IPS-NIHi7 (cell line): ENCODE results near the gene ITGAE.
"Not testable (repeated sequence)": the region's sequence is repeated elsewhere in the genome, so short reads cannot be mapped to it uniquely, and the experiment has no call there.

Source experiments
- DNase-seq: peaks from one replicate; pipeline ENCODE4 v3.0.0; 2012; ENCODE audit warnings: mixed read lengths; ENCODE audit errors: extremely low spot score

The ITGAE gene

DNA sequence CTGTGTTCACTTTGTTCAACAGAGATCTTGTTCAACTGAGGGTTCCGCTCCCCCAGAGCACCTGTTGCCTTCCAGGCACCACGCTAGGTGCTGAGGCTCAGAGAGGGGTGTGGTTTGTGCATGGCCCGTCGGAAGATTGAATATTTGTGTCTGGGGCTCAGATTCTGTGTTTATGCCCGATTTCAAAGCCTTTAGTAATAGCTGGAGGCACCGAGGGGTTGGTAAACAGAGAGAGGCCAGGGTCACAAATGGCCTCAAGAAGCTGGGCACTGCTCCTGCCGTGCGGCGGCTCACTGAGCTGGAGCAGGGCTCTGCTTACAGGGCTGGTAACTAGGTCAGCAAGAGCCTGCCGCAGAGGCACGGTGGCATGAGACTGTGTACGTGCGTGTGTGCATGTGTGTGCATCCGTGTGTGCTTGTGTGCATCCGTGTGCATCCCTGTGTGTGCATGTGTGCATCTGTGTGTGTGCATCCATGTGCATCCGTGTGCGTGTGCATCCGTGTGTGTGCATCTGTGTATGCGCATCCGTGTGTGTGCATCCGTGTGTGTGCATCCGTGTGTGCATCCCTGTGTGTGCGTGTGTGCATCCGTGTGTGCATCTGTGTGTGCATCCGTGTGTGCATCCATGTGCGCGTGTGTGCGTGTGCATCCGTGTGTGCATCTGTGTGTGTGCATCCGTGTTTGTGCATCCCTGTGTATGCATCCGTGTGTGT is 5.4 kb downstream of the ITGAE start:
- DNase-seq: no peak

DNA sequence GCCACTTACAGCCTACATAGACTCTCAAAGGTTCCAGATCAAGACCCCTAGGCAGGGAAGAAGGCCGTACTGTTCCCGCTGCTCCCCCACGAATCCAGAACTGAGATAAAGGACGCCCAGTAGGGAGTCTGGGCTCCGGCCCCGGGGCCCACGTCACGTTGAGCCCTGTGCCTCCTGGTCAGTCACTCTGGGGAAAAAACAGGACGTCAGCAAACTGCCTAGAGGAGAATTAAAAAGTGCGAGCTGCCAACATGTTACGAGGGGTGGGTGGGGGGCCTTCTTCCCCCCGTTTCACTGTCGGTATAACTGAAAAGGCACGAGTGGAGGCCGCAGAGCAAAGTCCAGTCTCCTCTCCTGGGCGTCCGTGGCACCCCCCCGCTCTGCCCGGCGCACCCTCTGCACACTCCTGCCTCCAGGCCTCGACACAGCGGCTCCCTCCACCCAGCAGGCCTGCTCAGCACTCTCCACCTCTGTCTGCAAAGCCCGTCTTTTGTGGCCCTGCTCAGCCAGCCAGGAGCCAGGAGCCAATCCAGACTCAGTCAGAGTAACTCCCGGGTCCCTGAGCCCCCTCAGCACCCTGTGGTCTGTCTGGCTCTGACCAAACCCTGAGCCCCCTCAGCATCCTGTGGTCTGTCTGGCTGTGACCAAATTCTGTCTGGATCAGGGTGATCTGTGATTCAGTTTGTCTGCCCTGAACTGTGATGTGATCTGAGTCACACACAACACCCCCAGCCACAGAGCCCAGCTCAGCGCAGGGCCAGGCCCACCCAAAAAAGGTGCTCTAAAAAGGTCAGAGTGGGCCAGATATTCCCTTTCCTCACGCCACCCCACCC is 6.2 kb downstream of the ITGAE start:
- peak; percentile 43 for DNase-seq

DNA sequence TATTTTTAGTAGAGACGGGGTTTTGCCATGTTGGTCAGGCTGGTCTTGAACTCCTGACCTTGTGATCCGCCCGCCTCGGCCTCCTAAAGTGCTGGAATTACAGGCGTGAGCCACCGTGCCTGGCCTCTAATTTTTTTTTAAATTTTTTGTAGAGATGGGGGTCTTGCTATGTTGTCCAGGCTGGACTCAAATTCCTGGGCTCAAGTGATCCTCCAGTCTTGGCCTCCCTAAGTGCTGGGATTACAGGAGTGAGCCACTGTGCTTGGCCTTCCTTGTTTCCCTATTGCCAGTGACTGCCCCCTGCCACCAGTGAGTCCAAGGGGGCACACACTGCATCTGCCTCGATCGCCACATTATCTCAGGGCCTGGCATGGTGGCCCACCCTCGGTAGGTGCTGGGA is 6.8 kb downstream of the ITGAE start:
- not testable (repeated sequence) for DNase-seq

DNA sequence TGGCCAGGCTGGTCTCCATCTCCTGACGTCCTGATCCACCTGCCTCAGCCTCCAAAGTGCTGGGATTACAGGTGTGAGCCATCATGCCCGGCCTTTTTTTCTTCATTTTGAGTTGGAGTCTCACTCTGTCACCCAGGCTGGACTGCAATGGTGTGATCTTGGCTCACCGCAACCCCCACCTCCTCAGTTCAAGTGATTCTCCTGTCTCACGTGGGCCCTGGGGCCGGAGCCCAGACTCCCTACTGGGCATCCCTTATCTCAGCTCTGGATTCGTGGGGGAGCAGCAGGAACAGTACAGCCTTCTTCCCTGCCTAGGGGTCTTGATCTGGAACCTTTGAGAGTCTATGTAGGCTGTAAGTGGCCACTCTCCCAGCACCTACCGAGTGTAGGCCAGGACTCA is 7.7 kb downstream of the ITGAE start:
- DNase-seq: not testable (repeated sequence)

DNA sequence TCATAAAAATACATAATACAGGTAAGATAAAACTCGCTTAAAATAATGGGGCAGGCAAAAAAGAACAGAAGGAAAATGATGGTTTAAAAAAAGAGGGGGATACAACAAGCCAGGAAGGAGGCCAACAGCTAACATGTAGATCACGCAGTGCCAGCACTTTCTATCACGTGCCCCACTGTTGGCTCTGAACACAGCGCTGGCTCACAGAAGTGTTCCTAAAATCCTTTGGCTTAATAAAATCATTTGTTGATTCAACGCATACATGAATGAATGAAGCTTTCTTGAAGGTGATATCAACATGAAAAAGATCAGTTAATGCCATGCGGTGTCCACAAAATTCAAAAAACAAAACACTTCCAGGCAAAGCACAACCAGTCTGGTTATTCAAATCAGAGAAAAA is 8.5 kb downstream of the ITGAE start:
- no peak for DNase-seq

DNA sequence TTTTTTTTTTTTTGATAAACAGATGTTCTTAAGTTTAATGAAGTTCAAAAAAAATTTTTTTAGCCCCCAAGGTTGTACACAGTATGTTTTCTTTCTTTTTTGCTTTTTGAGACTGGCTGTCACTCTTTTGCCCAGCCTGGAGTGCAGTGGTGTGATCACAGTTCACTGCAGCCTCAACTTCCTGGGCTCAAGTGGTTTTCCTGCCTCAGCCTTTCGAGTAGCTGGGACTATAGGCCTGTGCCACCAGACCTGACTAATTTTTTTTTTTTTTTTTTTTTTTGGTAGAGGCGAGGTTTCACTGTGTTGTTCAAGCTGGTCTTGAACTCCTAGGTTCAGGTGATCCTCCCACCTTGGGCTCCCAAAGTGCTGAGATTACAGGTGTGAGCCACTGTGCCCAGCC is 12.8 kb downstream of the ITGAE start:
- DNase-seq: no peak

DNA sequence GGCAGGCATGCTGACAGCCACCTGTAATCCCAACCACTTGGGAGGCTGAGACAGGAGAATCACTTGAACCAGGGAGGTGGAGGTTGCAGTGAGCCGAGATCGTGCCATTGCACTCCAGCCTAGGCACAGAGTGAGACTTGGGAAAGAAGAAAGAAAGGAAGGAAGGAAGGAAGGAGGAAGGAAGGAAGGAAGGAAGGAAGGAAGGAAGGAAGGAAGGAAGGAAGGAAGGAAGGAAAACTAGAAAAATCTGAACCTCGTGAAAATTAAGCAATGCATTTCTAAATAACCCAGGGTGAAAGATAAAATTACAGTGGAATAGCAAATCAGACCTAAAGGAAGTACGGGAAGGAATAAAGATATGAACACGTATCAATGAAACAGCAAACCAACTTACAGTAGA is 15.7 kb downstream of the ITGAE start:
- DNase-seq: not testable (repeated sequence)

DNA sequence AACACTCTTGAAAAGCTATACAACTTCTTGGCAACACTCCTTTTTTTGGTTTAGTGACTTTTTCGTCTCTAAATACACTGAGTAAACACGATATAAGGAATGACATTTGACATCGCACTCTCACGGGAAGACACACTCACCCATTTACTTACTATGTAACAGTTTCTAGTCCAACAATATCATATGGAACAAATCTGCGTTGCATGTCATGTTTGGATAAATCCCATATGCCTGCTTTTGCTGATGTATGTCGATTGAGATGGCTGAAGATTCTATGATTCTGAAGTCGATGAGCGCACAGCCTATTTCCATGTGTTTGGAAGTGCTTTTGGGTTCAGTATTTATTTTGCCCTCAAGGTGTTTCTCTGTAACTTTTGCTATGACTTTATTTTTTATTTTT is 18.2 kb downstream of the ITGAE start:
- no peak for DNase-seq

DNA sequence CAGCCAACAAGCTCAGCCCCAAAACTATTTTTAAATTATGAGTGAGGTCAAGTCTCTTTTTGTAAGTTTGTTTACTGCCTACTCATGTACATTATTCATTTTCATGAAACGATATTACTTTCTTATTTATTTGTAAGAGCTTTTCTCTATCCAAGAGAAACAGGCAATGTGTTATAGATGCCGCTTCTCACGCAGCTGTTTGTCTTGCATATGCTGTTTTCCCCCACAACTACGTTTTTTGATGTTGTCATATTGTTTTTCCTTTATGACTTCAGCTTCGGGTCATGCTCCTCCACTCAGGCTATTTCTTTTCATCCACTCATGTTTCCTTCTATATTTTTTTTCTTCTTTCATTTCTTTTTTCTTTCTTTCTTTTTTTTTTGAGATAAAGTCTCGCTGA is 20.0 kb downstream of the ITGAE start:
- DNase-seq: no peak

DNA sequence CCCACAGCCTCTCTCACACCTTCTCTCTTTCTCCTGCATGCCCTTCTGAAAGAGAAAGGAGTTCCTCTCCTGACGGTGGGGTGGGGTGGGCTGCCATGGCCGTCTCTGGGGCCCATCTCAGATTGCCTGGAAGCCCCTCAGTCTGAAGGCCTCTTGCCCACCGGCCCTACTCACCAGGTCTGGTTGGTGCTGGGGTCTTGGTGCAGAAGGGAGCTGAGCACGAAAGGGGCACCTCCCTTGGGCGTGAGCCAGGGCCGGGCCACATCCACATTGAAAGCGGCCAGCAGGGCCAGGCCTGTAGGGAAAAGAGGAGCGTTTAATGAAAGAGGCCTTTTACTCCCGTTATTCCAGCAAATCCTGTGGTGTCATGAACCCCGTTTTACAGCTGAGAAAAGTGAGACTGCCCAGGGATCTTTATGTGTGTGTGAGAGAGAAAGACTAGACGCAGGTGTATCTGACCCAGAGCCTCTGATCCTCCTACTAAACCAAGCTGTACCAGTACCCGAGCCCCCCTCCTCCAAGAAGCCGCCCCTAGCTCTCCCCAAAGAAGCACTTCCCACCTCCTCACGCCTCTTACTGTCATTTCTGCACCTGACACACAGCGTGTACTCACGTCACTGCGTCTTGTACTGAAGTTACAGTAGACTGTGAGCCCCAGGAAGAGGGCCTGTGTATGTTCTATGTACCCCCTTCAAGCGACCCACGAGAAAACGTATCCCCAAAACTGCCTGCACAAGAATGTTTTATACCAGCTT is 23.4 kb downstream of the ITGAE start:
- no peak for DNase-seq

DNA sequence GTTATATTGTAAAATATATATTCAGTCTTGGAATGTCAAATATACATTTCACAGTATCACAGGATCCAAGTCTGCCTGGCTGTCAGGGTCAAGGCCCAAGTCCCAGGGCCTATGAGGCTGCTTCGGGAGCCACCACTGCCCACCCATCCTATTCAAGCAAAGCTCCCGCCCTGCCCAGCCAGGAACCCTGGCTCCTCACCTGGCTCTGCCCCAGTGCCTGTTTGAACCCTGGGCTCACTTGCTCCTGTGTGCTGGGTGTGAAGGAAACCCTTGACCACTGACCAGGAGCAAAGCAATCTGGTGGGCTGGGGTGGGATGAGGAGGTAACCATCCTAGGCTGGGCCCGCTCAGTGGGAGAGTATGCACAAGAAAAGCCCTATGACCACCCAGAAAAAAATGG is 27.0 kb downstream of the ITGAE start:
- DNase-seq: no peak

DNA sequence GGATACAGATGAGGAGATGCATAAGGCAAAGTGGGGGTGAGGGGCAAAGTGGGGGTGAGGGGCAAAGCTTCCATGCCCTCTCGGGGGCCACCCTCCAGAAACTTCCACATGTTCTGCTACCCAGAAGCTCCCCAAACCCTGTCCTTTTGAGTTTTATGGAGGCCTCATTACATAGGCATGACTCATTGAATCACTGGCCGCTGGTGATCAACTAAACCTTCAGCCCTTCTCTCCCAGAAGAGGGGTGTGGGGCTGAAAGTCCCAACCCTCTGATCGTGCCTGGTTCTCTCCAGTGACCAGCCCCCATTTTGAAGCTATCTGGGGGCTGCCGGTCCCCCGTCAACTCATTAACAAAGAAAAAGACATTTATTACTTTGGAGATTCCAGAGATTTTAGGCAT is 27.5 kb downstream of the ITGAE start:
- DNase-seq: no peak

DNA sequence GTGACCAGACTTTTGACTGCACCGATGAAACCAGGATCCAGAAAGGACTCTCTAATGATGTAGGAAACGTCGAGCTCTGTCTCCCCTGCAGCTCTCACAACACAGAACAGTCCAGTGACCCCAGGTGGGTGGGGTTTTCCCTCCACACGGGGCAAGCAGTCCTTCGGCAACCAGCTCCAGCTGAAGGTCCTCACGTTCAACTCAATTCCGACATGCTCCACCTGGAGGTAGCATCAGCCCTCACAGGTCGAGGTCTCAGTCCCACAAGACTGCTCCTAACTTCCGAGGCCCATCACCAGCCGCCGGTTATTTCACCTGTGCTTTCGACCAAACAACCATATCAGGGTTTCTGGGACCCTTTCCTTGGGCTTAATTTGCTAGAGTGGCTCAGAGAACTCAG is 28.2 kb downstream of the ITGAE start:
- DNase-seq: peak; percentile 61

DNA sequence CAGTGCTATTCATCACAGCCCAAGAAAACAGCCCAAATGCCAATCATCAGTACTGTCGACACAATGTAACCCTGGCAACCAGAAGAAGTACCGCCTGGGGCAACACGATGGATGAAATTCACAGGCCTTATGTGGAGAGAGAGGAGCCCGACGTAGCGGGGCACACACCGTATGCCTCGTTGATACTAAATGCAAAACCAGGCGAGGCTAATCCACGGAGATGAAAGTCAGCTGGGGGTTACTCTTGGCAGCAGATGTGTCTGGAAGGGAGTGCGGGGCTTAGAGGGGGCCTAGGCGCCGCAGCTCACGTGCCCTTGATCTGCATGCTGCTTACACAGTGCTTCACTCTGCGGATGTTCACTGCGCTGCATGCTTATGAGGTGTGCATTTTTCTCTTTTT is 29.8 kb downstream of the ITGAE start:
- no peak for DNase-seq

DNA sequence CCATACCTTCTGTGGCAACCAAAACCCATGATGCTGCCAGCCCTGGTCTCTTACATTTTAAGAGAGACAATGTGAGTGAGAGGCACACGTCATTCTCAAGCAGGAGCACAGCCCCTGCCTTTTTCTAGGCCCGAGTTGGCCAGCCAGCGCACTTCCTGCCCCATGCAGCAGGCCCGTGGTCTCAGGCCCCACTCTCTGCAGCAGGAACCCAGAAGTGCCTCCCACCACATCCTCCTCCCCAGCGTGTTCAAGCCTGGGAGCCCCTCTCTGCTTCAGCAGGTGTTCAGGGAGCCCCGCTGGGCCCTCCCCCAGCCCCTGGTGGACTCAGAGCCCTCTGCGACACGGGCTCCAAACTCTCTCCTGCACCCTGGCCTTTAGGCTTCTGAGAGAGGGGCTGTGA is 30.5 kb downstream of the ITGAE start:
- DNase-seq: no peak

DNA sequence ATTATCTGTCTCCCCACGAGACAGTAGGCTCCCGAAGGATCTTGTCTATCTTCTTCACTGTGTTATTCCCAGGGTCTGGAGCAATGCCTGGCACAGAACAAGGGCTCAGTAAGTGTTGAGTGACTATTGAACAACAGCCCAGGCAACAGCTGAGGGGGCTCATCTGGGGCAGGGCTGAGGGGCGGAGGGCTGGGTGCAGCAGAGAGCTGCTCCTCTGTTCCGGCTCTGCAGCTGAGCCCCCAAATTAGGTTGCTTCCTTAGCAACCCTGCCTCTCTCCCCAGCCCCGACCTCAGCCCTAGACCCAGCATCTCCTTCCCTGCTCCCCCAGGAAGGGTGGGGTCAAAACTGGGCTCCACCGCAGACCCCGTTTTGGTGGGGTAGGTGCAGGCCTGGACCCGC is 32.2 kb downstream of the ITGAE start:
- no peak for DNase-seq

DNA sequence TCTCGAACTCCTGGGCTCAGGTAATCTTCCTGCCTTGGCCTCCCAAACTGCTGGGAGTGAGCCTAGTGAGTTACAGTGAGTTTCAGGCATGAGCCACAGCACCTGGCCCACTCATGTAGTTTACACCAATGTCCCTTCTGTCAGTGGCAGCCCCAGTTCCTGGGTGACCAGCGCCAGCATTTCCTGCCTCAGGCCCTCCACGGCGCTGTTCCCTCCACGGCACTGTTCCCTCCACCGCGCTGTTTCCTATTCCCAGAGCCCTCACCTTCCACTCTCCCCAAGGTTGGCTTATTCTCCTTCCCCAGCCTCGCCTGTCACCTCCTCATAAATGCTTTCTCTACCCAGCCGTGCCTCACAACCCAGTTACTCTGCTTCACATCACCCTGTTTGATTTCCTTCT is 32.6 kb downstream of the ITGAE start:
- no peak for DNase-seq

DNA sequence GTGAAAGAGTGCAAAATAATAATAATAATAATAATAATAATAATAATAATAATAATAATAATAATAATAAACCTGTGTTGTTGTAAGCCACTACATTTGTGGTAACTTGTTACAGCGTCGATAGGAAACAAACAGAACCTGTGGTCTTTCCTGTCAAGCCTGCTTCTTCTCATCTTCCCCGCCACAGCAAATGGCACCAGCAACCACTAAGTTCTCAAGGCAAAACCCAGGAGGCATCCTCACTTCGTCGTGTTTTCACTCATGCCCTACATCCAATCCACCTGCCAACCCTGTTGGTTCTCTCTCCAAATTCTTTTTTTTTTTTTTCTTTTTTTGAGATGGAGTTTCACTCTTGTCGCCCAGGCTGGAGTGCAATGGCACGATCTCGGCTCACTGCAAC is 34.2 kb downstream of the ITGAE start:
- DNase-seq: no peak

DNA sequence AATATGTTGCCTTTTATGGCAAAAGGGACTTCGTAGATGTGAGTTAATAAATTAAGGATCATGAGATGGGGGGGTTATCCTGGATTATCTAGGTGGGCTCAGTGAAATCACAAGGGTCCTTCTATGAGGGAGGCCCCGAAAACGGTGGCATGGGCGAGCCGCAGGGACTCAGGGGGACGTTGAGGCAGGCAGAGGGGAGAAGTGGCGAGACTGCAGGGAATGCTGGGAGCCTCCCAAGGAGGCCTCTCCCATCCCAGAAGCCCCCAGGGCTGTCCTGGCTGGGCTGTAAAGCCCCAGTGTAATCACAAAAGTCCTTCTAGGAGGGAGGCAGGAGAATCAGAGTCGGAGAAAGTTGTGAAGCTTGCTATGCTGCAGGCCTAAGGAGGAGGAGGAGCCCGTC is 35.0 kb downstream of the ITGAE start:
- no peak for DNase-seq

DNA sequence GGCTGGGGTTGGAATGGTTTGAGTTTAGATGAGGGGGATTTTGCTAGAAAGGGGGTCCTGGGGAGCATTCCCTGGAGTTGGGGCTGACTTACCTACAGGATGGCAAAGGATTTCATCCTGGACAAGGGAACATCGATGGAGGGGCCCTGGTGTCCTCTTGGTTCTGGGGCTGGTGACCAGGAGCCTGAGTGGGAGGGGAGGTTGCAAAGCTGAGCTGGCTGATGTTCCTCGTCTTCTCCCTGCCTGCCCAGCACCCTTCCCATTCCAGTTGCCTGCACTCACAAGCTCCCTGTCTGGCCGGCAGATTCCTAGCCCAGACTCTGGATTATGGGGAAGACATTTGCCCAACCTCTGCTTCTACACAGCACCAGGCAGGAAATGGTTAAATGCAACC is 37.2 kb downstream of the ITGAE start:
- no peak for DNase-seq

DNA sequence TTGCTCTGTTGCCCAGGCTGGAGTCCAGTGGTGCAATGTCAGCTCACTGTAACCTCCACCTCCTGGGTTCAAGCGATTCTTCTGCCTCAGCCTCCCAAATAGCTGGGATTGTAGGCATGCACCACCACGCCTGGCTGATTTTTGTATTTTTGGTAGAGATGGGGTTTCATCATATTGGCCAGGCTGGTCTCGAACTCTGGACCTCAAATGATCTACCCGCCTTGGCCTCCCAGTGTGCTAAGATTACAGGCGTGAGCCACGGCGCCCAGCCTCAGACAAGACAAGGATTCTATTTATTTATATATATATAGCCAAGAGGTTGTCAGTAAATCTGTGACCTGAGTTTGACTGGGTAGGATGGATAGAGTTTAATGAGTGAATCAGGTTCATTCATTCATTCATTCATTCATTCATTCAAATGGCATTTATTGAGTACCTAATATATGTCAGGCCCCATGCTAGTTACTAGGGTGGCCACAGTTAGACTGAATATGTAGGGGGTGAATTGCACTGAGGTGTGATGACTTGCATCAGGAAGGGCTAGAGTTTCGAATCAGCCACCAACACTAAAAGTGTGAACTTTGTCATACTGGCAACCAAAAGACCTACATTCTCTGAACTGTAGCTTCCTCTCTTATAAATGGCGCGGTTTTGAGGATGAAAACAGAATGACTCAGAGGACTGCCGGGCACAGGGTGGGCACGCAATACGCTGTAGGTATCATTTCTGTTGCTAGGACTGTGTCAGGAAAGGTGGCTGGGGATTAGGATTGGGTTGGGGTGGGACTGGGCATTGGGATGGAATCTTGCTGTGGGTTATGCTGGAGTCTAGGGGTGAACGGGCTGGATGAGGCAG is 37.8 kb downstream of the ITGAE start:
- no peak for DNase-seq

DNA sequence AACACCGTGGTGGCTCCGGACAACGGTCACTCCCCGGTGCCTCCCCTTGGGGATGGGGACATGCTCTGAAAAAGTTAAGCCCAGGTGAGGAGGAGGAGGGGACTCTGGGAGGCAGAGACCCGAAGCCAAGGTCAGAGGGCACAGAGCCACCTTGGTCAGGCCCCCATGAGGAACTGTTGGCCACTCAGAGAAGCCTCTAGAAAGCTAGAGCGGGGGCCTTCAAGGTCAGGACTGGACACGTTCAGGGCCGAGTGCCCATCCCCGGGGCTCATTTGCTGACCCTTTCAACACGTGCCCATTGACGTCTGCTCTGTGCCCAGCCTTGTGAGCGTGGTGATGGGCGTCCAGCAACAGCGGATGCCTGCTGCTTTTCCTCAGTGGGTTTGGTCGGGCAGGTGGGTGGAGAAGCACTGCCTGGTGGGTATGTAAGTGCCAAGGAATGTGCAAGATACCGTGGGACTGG is 39.0 kb downstream of the ITGAE start:
- no peak for DNase-seq
